Stimulated activated CD4-positive, alpha-beta T cell treated with anti-CD3 and anti-CD28 coated beads, Interleukin-1b, Interleukin-23, amount 100 ng/mL, for 4 hours (primary cell): ENCODE results near the gene MED13L.

ENCODE experiments used
- DNase-seq, 2 donors: peaks; one replicate each; pipeline ENCODE4 v3.0.0-alpha.2; 2020; ENCODE audit warnings: low read depth in 2 of 2

Gene MED13L

DNA sequence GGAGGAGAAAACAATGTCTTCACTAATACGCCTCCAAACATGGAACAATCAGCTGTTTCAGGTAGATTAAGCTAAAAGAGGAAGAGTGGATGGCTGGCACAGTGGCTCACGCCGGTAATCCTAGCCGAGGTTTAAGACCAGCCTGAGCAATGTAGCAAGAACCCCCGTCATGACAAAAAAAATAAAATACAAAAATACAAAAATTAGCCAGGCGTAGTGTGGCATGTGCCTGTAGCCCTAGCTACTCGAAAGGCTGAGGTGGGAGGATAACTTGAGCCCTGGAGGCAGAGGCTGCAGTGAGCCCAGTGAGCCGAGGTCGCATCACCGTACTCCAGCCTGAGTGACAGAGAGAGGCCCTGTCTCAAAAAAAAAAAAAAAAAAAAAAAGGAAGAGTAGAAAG, 1.2 kb upstream of the MED13L start:
- no peak for DNase-seq

DNA sequence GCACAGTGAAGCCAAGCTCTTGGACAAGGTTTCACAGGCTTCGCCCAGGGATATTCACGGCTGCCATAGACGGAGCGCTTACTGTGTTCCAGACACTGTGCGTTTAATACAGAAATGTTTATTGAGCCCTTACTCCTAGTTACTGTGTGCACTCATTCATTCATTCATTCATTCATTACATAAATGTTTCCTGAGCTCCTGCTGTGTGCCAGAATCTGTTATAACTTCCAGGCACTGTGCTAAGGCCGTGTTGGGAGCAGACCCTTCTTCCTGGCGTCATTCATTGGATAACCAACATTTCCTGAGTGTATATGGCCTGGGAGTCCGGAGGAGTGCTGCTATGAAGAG, 760 bp upstream of the MED13L start:
- no peak for DNase-seq

DNA sequence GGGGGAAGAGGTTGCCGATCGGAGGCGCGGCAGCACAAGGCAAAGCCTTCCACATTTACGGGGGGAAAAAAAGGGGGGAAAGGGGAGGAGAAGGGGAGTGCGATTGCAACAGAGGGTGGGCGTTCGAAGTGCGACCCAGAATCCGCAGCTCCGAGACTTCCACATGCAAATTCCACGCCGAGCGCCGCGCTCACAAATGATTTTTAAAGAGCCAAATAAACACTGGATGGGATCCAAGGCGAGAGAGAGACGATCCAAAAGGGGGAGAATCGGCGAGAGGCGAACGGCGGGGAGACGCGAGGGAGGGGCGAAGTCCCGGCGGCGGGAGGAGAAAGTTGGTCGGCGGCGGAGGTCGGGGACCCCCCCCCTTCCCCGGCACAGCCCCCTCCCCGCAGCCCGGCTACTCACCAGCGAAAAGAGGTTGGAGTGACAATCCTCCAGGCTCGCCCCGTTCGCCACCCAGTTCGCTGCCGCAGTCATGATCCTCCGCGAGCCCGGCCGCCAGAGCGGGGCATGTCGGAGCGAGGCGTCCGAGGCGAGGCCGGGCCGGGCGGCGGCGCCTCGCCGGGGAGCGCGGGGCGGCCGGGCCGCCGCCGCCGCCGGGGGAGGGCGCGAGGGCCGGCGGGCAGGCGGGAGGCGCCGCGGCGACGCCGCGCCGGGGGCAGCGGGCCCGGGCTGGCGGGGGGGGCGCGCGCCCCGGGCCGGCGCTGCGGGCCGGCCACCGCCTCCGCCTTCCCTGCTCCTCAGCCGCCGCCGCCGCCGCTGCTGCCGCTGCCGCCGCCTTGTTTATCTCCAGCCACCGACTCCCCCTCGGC, 634 bp downstream of the MED13L start:
- DNase-seq, result peak; percentile 48 to 54

DNA sequence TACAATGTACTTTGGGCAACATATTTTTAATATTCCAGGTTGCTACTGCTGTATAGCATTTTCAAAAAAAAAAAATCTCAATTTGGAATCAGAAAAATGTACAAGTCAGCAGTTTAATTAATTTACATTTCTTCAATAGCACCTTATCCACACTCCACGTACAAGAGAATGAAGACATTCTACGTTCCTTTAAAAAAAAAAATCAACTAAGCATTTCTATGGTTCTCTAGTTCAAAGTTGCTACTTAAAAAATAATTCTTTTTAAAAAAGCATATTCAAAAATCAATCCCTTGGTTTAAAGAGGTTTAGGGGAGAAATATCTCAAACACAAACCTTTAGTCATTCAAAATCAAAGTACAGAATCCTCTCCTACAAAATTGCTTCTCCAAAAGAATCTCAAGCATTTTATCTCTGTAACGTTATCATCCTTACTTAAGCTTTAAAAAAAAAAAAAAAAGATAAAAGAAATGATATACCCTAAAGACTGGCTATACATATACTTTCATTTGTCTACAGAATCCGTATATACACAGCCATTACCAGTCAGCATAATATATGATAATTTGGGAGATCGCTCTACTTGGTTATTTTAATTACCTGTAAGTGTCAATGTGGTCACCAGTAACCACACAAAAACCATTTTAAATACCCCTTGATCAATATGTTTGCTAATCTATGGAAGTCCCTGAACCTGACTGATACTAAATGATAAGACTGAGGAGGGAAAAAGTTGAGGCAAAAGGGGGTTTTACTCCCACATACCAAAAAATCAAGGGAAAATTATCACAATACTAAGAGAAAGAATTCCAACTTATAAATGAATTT, 2.7 kb downstream of the MED13L start:
- no peak for DNase-seq

DNA sequence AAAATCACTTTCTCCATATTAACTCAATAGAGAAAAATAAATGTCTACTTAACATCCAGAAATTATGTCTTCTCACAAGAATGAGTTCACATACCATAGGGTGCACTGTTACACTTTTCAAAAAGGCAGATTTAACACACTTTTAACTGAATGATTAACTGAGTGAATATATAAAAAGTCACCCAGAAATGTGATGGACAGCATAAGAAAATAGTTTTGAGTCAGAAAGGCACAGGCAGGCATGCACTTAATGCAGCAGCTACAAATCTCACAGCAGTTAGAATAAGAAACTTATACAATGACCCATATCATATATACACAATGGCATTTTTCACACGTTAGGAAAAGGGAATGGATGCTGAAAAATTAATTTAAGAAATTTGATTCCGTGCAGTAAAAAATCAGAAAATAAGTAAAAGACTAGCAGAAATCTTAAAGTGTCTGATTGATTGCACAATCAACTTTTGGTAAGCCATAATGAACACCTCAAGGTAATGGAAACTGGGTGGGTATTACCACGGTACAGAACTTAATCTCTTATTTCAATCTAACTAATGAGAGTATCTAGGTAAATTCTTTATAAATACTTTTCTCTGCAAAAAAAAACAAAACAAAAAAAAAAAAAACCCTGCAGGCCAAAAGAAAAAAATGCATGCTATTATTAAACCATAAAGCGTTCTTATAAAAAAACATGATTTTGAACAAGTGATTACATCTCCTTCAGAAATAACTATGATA, 3.5 kb downstream of the MED13L start:
- no peak for DNase-seq

DNA sequence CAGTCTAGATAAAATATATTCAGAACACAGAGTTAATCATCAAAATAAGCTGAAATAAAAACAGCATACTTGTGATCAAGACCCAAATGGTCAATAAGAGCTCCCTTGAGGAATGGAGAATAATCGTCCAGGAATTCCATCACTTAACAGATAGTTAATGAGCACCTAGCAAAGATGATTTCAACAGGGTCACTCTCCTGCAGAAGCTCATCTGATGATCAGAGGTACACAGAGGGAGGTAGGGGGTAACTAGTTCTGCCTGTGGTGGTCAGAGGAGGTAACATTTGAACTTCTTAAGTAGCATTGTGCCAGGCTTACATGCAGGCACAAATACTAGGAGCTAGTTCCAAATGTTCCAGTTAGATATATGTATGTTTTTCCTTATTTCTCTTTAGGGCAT, 9.5 kb downstream of the MED13L start:
- no peak for DNase-seq

DNA sequence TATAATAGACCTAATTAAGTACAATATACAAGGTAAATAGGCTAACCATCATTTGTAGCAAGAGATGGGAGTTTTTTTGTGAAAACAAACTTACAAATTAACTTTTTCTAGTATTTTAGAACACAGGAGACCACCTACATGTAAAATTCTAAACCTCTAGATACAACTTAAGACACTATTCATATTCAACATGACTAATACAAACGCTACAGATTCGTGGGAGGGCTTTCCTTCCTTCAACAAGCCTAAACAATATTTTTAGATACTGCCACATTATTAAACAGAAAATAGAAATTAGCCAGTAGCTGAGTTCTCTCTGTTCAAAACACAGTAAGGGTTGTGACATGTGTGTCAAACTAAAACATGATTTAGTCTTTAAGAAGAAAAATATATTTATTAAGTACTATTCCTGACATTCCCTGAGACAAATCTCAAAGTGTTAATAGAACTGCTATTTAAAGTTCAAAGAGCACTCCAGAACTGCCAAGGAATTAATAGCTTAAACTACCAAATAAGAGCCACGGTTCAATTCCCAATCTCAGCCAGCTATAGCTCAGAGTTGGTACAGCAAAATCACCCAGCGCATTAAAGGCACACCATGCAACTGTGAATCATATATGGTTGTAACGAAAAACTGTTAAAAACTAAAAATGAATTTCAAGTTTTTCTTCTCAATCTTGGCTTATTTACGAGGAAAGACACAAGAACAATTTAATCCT, 10.7 kb downstream of the MED13L start:
- DNase-seq, result no peak

DNA sequence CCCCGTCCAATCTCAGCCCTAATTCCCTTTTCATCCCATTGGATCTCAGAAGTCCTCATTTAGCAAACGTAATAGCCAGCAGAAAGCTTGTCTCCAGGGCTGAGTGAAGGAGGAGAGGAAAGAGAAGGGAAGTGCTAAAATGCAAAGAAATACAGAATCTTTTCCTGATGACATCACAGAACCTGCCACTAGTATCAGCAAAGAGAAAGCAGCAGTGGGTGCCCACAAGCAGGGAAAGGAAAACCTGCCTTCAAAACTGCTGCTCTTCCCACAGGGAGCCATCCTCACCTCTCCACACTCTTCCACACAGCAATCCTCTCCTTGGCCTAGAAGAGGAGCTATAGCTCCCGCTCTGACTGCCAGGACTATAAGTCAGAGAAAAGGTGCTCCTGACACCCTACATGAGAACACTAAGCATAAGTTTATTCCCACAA, 11.3 kb downstream of the MED13L start:
- no peak for DNase-seq

DNA sequence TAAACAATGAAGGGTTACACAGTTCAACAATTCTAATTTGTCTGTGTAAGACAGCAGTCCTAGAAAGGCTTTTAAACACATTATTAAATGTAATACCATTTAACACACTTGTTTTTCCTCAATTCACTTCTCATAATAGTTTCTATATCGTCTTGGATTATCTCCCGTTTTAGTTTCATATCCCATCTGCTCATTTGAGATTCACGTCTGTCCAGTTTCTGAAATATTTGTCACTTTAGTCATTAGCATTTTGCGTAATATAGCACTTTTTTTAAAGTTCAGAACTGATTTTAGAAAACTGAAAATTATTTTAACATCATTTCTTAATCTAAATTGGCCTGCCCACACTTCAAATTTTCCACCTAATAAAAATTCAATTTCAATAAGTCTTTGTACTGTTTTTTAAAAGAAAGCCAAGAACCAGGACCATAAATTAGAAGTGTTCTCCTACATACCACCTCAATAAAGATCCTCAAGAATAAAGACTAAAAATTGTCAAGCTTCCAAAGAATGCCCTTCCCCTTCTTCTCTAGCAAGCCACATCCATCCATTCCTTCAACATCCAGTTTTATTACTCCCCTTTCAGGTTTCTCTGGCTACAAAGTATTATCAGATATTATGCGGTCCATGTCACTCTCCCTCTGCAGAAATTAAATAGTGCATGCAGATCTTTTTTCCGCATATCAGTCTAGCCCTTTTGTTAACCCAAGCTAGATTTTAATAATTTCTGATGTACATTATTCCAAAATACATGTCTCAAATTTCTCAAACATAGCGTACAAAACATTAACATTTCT, 11.9 kb downstream of the MED13L start:
- no peak for DNase-seq

DNA sequence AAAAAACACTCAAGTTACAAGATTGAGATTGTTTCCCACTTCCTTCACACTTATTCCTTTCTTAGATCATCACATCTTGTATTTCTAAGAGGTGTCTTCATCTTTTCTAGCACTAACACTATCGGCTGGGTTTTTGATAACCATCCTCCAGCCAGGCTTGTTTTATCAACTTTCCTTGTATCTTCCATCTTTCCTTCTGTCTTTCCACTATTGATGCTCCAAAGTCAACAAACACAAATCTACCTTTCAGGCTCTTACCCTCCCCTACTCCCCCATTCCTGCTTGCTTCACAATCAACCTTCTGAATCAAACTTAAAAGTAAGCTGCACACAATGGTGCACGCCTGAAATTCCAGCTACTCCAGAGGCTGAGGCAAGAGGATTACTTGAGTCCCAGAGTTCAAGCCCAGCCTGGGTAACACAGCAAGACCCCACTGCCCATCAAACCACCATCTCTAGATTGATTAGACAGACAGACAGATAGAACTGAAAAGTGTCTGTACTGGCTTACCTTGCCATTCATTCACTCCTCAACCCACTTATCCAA, 12.9 kb downstream of the MED13L start:
- no peak for DNase-seq

DNA sequence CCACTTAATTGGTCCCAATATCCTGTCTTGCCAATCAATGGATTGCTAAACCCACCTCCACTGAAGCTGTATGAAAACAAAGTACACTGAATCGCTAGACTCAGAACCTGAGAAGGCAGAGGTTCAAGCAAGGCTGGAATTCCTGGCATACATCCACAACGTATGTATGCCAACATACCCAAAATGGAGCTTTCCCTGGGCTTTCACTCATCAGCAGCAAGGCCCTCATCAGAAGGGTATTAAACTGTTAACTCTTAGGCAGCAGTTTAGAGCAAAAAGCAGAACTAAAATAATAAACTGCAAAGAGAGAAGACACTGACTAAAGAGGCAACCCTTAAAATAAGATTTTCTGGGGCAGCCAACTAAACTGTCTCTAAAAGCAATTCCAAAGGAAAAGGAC, 13.6 kb downstream of the MED13L start:
- no peak for DNase-seq

DNA sequence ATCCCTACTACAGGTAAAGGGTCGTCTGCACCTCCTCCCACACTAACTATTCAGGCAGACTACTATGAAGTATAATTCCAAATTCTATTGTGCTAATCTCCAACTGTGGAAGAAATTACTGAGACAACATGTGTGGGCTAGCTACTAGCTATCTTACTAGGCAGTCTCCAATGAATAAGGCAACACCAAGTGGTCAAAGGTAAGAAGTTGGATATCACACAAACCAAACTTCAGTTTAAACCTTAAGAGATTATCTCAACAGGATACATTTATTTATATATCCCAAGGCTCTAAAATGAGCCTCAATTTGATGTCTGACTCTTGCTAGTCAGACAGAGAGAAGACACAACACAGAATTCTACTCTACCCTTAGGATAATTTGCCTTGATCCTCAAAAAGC, 14.1 kb downstream of the MED13L start:
- no peak for DNase-seq

DNA sequence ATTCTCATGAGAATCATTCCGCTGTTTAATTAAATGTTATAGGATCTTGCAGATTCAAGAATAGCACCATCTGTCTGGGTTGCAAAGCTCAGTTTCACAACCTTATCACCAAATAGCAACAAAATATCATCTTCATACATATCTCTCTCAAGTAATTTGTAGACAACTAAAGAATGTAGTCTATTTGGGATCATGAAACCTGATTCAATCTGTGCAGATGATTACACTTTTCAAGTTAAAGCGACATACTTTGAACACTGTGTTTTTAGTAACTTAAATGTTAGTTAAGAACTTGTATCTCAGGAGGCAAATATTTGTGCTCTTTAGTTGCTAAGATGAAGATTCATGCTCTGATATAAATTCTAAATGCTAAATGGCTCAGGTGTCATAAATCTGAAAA, 14.8 kb downstream of the MED13L start:
- no peak for DNase-seq

DNA sequence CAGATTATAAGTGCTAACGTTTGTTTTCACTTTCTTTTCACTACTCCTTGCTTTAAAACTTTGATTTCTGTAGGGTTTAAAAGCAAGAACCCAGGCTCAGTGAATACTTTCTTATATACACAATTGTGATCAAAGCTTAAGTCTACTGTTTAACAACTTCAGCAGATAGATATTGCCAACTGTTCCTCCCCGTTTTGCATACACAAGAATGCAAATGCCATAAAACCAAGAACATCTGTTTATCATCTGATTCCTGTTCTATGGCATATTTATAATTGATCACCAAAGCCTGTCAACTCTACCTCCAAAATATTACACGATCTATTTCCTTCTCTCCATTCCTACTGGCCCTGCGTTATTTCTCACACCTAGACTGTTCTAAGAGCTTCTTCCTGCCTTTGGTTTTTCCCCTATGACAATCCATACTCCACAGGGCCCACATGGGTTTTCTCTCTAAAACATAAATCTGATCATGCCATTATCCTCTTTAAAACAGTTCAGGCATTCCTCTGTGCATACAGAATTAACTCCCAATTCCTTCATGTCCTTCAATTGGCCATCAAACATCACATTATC, 15.9 kb downstream of the MED13L start:
- no peak for DNase-seq

DNA sequence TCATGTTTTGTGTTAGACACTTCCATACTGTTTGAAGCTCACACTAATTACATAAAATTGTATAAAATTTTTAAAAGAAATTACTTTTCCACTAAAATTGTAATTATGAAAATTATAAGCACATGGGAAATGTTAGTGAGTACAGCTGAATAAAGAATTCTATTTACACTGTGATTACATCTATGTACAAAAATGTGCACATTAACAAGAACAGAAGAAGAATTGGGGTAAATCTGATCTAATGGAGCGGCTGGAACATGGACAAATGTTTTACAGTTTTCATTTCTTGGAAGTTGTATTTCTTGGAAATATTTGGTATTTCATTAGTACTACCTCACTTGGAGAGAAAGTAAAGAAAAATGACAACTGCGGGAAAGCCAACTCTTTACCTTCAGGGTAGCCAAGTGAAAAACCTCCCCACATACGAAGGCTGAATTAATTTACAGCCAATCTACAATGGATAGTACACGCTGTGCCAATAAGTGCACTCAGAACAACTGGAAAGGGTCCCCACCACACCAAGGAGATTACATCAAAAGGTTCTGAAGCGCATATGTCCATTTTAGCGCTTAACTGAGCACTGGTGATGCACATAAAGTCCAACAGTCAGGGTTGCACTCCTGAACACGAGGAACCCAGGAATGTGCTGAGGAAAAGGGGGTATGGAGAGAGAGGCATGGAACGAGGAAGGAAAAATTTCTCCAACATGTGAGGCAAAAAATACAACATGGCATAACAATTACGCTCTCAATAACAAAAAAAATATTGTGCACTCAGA, 17.5 kb downstream of the MED13L start:
- DNase-seq, result no peak

DNA sequence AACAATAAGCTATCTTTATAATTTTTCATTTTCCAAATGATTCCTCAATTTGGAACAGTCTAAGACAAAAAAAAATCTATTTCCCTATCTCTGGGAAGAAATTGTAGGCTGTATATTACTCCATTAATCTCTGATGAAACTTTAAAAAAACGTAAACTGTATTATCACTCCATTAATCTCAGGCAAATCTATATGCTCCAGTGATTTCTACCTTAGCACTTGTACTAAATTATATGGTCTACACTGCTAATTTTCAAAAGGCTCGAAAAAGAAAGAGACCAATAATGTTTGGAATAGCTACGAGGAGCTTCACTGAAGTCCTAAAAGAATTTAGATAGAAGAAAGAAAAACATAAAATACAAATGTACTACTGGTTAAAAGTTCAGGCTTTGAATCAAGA, 19.7 kb downstream of the MED13L start:
- DNase-seq, result no peak

DNA sequence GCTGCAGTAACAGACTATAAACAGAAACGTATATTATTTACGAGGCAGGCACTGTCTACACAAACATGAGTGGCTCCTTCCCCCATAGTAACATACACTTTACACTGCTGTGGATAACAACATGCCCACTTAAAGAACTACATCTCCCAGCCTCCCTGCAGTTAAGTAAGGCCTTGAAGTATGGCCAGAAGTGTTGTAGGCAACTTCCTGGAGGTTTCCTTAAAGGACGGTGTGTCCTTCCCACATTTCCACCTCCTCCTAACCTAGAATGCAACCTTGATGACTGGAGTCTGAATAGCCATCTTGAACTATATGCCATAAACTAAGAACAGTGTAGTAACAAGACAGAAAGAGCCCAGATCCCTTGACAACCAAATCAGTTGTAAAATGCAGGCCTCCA, 20.3 kb downstream of the MED13L start:
- no peak for DNase-seq

DNA sequence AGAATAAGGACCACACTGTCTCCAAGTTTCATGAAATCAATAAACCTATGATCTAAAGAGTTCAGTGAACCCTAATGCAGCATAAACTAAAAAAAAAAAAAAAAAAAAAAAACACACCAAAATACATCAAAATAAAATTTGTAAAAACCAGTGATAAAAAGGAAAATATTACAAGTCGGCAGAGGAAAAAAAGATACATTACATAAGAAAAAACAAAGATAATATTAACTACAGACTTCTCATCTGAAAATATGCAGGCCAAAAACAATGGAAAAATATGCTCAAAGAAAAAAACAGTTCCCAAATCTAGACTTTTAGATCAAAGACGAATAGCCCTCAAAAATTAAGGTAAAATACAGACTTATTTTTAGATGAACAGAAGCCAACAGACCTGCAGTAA, 27.6 kb downstream of the MED13L start:
- DNase-seq, result no peak

DNA sequence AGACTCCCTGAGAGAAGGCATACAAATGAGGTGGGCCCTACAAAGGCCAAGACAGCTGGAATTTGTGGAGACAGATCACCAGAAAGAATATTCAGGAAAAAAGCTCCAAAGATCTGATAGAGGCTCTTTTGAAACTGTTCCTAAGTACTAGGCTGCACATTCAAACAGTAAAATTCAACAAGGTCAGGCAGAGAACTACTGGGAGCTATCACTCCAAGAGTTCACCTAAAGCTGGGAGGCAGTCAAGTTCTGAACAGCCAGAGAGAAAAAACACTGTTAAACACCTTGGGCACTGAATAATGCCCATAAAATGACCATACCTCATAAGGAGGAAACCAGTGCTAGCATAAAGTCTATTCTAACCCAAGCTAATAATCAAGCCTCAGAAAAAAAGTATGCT, 28.6 kb downstream of the MED13L start:
- DNase-seq, result no peak

DNA sequence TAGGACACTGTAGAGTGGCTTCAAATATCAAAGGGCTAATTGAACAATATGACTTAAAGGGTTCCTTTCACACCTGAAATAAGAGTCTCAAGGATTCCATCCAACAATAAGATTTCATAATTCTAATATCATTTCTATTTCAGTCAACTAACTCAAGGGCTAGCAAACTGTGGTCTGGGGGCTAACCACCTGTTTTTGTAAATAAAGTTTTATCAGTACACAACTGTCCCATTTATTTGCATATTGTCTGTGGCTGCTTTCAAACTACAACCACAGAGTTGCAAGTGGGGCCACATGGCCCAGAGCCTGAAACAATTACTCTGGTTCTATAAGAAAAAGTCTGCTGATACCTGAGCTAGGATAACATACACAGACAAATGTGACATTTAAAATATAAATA, 29.1 kb downstream of the MED13L start:
- DNase-seq, result no peak
